Measurements from ENCODE around the gene CEMIP2. TPM values are rescaled to one million over a fixed set of nuclear protein-coding genes. Genes with fewer than 3 reads are reported as not detected.
"Not testable (repeated sequence)": the region's sequence is repeated elsewhere in the genome, so short reads cannot be mapped to it uniquely, and the experiment has no call there.

Gene CEMIP2
- total RNA-seq, 1 experiment from 2014 or later = 40.5 TPM

DNA sequence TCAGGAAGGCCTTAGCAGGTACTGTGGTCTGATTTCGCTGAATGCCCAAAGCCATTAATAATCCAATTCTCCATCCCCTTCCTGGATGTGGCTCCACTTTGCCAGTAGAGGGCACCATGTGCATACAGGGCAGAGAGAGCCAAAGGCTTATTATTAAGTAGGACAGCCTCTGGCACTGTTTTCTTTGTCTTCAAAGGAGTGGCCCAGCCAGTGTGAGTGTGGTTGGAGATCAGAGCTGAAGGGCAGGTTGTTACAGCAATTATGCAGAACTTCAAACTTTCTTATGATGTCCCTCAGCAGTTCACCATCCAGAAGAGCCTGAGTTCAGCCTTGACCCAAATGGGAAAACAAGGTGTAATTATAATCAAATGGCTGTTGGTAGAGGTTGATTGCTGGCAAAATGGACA, 38.6 kb upstream of the CEMIP2 start (continued):
- TF ChIP-seq, protein P1, sequence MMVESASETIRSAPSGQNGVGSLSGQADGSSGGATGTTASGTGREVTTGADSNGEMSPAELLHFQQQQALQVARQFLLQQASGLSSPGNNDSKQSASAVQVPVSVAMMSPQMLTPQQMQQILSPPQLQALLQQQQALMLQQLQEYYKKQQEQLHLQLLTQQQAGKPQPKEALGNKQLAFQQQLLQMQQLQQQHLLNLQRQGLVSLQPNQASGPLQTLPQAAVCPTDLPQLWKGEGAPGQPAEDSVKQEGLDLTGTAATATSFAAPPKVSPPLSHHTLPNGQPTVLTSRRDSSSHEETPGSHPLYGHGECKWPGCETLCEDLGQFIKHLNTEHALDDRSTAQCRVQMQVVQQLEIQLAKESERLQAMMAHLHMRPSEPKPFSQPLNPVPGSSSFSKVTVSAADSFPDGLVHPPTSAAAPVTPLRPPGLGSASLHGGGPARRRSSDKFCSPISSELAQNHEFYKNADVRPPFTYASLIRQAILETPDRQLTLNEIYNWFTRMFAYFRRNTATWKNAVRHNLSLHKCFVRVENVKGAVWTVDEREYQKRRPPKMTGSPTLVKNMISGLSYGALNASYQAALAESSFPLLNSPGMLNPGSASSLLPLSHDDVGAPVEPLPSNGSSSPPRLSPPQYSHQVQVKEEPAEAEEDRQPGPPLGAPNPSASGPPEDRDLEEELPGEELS (CRISPR knock-in tag; IDR thresholded peaks at IDR 0.05) = no peak

DNA sequence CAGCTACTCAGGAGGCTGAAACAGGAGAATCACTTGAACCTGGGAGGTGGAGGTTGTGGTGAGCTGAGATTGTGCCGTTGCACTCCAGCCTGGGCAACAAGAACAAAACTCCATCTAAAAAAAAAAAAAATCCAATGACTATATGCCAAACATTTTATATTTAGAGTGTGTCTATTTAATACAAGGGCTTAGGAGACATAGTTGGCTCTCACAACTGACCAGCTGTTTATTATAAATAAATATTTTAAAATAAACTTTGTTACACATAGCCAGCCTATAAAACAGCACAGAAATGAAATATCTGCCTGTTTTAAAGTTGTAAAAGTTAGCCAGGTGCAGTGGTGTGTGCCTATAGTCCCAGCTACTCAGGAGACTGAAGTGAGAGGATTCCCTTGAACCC, 36.8 kb upstream of the CEMIP2 start:
- DNase-seq (ENCODE audit: low spot score); H3K27me3 Mint-ChIP-seq (ENCODE audit: low read depth); H3K9me3 Mint-ChIP-seq; H3K36me3 Mint-ChIP-seq; H3K4me3 Mint-ChIP-seq; H3K27ac Mint-ChIP-seq; ATAC-seq; POLR2A ChIA-PET: not testable (repeated sequence)
- CTCF ChIA-PET = interaction anchor here (0.7 to 1.2 kb wide), 2 partner anchors 35 to 59 kb away, joined by 3 read pairs; no protein-coding TSS in a partner anchor
- H3K4me1 Mint-ChIP-seq = peaks cover 20% of the 10 kb centered on the region

DNA sequence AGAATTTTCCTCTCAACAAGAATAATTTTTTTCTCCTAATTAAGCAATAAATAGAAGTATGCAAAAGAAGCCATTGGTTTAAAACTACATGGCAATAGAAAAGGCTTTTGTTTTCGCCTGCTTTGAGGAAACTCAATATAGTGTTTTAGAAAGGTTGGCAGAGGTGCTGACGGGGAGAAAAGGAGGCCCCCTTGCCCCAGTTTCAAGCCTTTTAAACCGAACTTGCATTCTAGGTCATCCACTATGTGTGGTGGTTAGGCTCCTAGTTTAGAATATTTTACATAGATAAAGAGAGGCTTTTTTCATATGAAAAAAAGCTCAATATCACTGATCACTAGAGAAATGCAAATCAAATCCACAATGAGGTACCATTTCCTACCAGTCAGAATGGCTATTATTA, 33.5 kb upstream of the CEMIP2 start:
- CTCF ChIA-PET = no interaction called here
- H3K36me3 Mint-ChIP-seq = no peaks in the 10 kb centered on the region
- DNase-seq (ENCODE audit: low spot score) (no peak), ATAC-seq (no peak)
- TF ChIP-seq ZNF232 (CRISPR knock-in tag; IDR thresholded peaks at IDR 0.05) (no peak), CREB1 (CRISPR knock-in tag; IDR thresholded peaks at IDR 0.05) (no peak), GTF2I (CRISPR knock-in tag; conservative IDR thresholded peaks at IDR 0.05) (no peak), ZBTB21 (CRISPR knock-in tag; IDR thresholded peaks at IDR 0.05; ENCODE audit: borderline replicate concordance) (no peak), JAZF1 (CRISPR knock-in tag; IDR thresholded peaks at IDR 0.05) (no peak), NR2C2 (CRISPR knock-in tag; IDR thresholded peaks at IDR 0.05) (no peak), ZNF671 (CRISPR knock-in tag; IDR thresholded peaks at IDR 0.05) (no peak), MXD4 (CRISPR knock-in tag; IDR thresholded peaks at IDR 0.05; ENCODE audit: borderline replicate concordance) (no peak), IRF2 (CRISPR knock-in tag; IDR thresholded peaks at IDR 0.05; ENCODE audit: borderline replicate concordance, low read depth) (no peak), TP53 (CRISPR knock-in tag; IDR thresholded peaks at IDR 0.05) (no peak), FOXK1 (CRISPR knock-in tag; IDR thresholded peaks at IDR 0.05) (no peak), KAT7 (CRISPR knock-in tag; IDR thresholded peaks at IDR 0.05; ENCODE audit: borderline replicate concordance) (no peak), ZNF219 (CRISPR knock-in tag; IDR thresholded peaks at IDR 0.05; ENCODE audit: borderline replicate concordance) (no peak)
- TF ChIP-seq, protein P2, sequence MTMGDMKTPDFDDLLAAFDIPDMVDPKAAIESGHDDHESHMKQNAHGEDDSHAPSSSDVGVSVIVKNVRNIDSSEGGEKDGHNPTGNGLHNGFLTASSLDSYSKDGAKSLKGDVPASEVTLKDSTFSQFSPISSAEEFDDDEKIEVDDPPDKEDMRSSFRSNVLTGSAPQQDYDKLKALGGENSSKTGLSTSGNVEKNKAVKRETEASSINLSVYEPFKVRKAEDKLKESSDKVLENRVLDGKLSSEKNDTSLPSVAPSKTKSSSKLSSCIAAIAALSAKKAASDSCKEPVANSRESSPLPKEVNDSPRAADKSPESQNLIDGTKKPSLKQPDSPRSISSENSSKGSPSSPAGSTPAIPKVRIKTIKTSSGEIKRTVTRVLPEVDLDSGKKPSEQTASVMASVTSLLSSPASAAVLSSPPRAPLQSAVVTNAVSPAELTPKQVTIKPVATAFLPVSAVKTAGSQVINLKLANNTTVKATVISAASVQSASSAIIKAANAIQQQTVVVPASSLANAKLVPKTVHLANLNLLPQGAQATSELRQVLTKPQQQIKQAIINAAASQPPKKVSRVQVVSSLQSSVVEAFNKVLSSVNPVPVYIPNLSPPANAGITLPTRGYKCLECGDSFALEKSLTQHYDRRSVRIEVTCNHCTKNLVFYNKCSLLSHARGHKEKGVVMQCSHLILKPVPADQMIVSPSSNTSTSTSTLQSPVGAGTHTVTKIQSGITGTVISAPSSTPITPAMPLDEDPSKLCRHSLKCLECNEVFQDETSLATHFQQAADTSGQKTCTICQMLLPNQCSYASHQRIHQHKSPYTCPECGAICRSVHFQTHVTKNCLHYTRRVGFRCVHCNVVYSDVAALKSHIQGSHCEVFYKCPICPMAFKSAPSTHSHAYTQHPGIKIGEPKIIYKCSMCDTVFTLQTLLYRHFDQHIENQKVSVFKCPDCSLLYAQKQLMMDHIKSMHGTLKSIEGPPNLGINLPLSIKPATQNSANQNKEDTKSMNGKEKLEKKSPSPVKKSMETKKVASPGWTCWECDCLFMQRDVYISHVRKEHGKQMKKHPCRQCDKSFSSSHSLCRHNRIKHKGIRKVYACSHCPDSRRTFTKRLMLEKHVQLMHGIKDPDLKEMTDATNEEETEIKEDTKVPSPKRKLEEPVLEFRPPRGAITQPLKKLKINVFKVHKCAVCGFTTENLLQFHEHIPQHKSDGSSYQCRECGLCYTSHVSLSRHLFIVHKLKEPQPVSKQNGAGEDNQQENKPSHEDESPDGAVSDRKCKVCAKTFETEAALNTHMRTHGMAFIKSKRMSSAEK (CRISPR knock-in tag; IDR thresholded peaks at IDR 0.05; ENCODE audit: borderline replicate concordance) = no peak
- TF ChIP-seq, protein P3, sequence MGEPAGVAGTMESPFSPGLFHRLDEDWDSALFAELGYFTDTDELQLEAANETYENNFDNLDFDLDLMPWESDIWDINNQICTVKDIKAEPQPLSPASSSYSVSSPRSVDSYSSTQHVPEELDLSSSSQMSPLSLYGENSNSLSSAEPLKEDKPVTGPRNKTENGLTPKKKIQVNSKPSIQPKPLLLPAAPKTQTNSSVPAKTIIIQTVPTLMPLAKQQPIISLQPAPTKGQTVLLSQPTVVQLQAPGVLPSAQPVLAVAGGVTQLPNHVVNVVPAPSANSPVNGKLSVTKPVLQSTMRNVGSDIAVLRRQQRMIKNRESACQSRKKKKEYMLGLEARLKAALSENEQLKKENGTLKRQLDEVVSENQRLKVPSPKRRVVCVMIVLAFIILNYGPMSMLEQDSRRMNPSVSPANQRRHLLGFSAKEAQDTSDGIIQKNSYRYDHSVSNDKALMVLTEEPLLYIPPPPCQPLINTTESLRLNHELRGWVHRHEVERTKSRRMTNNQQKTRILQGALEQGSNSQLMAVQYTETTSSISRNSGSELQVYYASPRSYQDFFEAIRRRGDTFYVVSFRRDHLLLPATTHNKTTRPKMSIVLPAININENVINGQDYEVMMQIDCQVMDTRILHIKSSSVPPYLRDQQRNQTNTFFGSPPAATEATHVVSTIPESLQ (CRISPR knock-in tag; IDR thresholded peaks at IDR 0.05) = no peak
- TF ChIP-seq, protein P4, sequence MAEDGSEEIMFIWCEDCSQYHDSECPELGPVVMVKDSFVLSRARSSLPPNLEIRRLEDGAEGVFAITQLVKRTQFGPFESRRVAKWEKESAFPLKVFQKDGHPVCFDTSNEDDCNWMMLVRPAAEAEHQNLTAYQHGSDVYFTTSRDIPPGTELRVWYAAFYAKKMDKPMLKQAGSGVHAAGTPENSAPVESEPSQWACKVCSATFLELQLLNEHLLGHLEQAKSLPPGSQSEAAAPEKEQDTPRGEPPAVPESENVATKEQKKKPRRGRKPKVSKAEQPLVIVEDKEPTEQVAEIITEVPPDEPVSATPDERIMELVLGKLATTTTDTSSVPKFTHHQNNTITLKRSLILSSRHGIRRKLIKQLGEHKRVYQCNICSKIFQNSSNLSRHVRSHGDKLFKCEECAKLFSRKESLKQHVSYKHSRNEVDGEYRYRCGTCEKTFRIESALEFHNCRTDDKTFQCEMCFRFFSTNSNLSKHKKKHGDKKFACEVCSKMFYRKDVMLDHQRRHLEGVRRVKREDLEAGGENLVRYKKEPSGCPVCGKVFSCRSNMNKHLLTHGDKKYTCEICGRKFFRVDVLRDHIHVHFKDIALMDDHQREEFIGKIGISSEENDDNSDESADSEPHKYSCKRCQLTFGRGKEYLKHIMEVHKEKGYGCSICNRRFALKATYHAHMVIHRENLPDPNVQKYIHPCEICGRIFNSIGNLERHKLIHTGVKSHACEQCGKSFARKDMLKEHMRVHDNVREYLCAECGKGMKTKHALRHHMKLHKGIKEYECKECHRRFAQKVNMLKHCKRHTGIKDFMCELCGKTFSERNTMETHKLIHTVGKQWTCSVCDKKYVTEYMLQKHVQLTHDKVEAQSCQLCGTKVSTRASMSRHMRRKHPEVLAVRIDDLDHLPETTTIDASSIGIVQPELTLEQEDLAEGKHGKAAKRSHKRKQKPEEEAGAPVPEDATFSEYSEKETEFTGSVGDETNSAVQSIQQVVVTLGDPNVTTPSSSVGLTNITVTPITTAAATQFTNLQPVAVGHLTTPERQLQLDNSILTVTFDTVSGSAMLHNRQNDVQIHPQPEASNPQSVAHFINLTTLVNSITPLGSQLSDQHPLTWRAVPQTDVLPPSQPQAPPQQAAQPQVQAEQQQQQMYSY (CRISPR knock-in tag; IDR thresholded peaks at IDR 0.05) = no peak
- TF ChIP-seq, protein P5, sequence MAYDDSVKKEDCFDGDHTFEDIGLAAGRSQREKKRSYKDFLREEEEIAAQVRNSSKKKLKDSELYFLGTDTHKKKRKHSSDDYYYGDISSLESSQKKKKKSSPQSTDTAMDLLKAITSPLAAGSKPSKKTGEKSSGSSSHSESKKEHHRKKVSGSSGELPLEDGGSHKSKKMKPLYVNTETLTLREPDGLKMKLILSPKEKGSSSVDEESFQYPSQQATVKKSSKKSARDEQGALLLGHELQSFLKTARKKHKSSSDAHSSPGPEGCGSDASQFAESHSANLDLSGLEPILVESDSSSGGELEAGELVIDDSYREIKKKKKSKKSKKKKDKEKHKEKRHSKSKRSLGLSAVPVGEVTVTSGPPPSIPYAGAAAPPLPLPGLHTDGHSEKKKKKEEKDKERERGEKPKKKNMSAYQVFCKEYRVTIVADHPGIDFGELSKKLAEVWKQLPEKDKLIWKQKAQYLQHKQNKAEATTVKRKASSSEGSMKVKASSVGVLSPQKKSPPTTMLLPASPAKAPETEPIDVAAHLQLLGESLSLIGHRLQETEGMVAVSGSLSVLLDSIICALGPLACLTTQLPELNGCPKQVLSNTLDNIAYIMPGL (CRISPR knock-in tag; IDR thresholded peaks at IDR 0.05) = no peak
- TF ChIP-seq, protein P6, sequence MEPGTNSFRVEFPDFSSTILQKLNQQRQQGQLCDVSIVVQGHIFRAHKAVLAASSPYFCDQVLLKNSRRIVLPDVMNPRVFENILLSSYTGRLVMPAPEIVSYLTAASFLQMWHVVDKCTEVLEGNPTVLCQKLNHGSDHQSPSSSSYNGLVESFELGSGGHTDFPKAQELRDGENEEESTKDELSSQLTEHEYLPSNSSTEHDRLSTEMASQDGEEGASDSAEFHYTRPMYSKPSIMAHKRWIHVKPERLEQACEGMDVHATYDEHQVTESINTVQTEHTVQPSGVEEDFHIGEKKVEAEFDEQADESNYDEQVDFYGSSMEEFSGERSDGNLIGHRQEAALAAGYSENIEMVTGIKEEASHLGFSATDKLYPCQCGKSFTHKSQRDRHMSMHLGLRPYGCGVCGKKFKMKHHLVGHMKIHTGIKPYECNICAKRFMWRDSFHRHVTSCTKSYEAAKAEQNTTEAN (CRISPR knock-in tag; IDR thresholded peaks at IDR 0.05) = no peak
- H3K27ac Mint-ChIP-seq = no peak overlapping the region
- H3K27me3 Mint-ChIP-seq (ENCODE audit: low read depth) = no peaks in the 10 kb centered on the region
- H3K4me1 Mint-ChIP-seq = peaks cover 9% of the 10 kb centered on the region; the same call in 1 of the 2 replicates
- no peak overlapping the region for H3K4me3 Mint-ChIP-seq
- POLR2A ChIA-PET = interaction anchor here (0.7 kb wide), 2 partner anchors 109 to 557 kb away, joined by 3 read pairs; partner anchors contain the start of genes ABHD17B and C9orf85
- H3K9me3 Mint-ChIP-seq = 0 out of 2 replicates have a peak, but pooled peaks cover 4% of the 10 kb centered on the region
